GM19239 (cell line): ENCODE results near the gene BAIAP2L1.

ENCODE experiments used
- DNase-seq: peaks from one replicate; pipeline ENCODE4 v3.0.0; 2011; ENCODE audit warnings: low spot score; ENCODE audit not compliant: insufficient read length
- FAIRE-seq: peaks from 2 replicates; lab custom pipeline; 2011; peaks lifted over from hg19 to GRCh38; lab: Jason Lieb, UNC

BAIAP2L1 gene

DNA sequence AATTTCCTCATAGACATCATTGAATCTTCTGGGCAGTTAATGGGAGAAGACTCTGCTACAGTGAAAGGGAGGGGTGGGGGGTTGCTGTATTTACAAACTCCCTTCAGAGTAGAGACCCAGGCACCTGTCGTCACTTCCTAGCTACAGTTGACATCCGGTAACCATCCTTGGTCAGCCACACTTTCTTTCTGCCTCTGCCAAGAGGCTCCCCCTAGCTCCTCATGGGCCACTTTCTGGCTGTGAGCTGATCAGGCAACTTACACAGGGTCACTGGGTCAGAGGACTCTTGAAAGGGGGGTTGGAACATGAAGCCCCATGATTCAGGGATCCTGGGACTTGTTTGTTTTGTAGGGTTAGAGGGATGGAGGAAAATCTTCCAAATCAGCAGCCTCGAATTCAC, 150.1 kb downstream of the BAIAP2L1 start:
- FAIRE-seq (no peak), DNase-seq (no peak)

DNA sequence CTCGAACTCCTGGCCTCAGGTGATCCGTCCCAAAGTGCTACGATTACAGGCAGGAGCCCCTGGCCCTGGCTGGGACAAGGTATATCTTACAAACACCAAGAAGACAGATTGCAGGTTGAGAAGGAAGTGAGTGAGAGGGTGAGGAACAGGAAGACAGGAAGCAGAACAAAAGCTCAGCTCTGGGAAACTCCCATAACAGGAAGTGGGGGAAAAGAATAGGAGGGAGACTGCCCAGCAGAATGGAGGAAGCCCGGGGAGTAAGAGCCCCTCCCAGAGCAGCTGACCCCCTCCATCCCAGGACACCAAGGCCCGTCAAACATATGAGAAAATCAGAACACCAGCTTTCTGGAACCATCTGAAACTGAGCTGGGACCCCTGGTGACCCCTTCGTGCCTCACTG, 151.8 kb downstream of the BAIAP2L1 start:
- no peak for FAIRE-seq
- no peak for DNase-seq

DNA sequence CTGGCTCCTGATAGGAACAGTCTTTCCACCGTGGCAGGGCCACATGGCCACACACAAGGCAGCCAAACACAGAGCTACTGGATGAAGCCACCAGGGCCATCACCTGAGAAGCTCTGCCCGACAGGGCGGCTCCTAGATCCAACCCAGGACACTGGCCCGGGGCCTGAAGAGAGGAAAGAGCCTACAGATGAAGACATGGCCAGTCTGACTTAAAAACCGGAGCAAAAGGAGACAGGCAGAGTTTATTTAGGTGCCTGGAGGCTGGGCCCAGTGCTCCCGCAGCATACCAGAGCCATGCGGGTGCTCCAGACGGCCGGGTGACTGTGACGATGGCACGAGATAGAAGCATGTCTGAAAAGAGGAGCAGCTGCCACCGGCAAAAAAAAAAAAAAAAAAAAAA, 152.7 kb downstream of the BAIAP2L1 start:
- no peak for DNase-seq
- no peak for FAIRE-seq

DNA sequence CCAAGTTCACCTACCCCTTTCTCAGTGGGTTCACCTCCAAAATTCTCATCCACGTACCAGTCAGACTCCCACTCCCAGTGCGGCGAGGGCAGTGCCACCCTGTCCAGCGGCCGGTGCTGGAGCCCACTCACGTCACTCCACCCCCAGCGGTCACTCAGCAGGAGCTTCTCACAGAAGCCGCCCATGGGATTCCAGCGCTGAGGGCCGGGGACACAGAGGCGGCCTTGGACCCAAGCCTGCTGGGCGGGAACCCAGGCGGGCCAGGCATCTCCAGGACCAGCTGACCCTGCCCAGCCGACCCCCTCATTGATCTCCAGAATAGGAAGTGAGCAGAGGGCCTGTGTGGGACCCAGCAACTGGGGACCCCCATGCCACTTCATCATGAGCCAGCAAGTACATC, 156.0 kb downstream of the BAIAP2L1 start:
- no peak for DNase-seq
- no peak for FAIRE-seq

DNA sequence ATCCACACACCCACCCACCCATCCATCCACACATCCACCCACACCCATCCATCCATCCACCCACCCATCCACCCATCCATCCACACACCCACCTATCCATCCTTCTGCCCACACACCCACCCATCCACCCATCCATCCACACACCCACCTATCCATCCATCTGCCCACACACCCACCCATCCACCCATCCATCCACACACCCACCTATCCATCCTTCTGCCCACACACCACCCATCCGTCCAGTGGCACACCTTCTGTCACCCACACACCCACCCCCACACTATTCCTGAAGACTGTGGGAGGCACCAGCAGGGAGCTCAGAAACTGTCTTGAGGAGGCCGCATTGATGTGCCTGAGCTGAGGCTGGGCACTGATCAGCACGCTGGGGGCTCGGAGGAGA, 158.0 kb downstream of the BAIAP2L1 start:
- no peak for DNase-seq
- FAIRE-seq = no peak

DNA sequence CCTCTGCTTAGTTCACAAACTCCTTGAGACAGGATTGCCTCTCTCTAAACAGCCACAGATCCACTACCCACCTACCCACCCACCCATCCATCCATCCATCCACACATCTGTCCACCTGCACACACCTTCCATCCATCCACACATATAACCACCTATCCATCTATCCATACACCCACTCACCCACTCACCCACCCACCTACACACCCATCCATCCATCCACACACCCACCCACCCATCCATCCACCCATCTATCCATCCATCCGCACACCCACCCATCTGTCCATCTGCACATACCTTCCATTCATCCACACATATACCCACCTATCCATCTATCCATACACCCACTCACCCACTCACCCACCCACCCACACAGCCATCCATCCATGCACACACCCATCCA, 158.5 kb downstream of the BAIAP2L1 start:
- FAIRE-seq = no peak
- DNase-seq = no peak

DNA sequence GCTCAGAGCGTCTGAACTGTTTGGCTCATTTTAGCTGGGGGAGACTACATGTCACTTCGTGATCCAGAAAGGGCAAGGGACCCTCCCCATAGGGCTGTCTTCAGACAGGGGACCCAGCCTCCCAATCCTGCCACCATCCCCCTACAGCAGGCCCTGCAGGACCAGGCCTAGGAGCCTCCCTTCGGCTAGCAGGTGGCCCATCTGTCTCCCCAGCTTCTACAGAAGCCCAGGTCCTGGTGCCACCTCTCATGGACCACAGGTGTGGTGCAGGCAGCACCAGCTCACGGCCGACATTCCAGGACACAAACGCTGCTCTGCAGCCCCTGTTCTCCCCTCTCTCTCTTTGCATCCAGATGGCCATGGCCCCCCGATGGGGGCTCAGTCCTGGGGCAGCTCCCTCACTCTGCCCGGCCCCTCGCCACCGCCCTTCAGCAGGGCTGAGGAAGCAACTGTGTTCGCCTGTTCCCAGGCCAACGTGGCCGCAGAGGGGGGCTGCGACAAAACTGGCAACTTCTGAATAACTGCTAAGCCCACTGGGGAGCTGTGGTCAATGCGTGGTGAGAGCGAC, 159.1 kb downstream of the BAIAP2L1 start:
- DNase-seq = no peak
- no peak for FAIRE-seq
